ENCODE measurements around the gene RAB37. TPM values are rescaled to one million over a fixed set of nuclear protein-coding genes. Genes with fewer than 3 reads are reported as not detected.

Gene RAB37
- polyA plus RNA-seq, 1 experiment: 0.21 TPM

- Histone ChIP-seq H3K9me3 (ENCODE audit: control insufficient read depth, insufficient read depth, low read length) (no peaks in the 10 kb centered on the region; the same call in 1 of the 2 replicates), H3K4me3 (ENCODE audit: low read depth, low read length) (no peak overlapping the region), H3K27ac (ENCODE audit: low read depth, low read length) (peak overlapping the region; percentile 11), H3K27me3 (ENCODE audit: control insufficient read depth, insufficient read depth, low read length) (no peaks in the 10 kb centered on the region)
- POLR2A ChIA-PET: no interaction called here
- CTCF ChIA-PET: interaction anchor here (0.7 to 1.5 kb wide), 2 partner anchors 23 kb away, joined by 3 to 6 read pairs; no protein-coding TSS in a partner anchor
- DNase-seq (ENCODE audit: low read depth, low spot score): no peak
- no peak for TF ChIP-seq CTCF (IDR thresholded peaks at IDR 0.05; ENCODE audit: low read depth, low read length)
Observed at GRCh38 chr17:74768069-74768762, 31.2 kb downstream of the RAB37 start.

GRCh38 chr17:74768763-74769114, 31.7 kb downstream of the RAB37 start:
- POLR2A ChIA-PET: no interaction called here
- H3K9me3 ChIP-seq (ENCODE audit: control insufficient read depth, insufficient read depth, low read length): no peaks in the 10 kb centered on the region; the same call in 1 of the 2 replicates
- no peak for DNase-seq (ENCODE audit: low read depth, low spot score)
- no peak overlapping the region for H3K4me3 ChIP-seq (ENCODE audit: low read depth, low read length)
- no peaks in the 10 kb centered on the region for H3K27me3 ChIP-seq (ENCODE audit: control insufficient read depth, insufficient read depth, low read length)
- CTCF ChIA-PET: interaction anchor here (1.0 to 6.7 kb wide), 2 partner anchors 13 to 23 kb away, joined by 3 to 75 read pairs; no protein-coding TSS in a partner anchor
- H3K27ac ChIP-seq (ENCODE audit: low read depth, low read length): no peak overlapping the region
- no peak for TF ChIP-seq CTCF (IDR thresholded peaks at IDR 0.05; ENCODE audit: low read depth, low read length)

GRCh38 chr17:74769266-74769855, 32.3 kb downstream of the RAB37 start:
- no peak overlapping the region for H3K4me3 ChIP-seq (ENCODE audit: low read depth, low read length)
- H3K27ac ChIP-seq (ENCODE audit: low read depth, low read length): no peak overlapping the region
- DNase-seq (ENCODE audit: low read depth, low spot score): no peak
- H3K9me3 ChIP-seq (ENCODE audit: control insufficient read depth, insufficient read depth, low read length): no peaks in the 10 kb centered on the region; the same call in 1 of the 2 replicates
- ChIA-PET CTCF (interaction anchor here (0.6 to 6.7 kb wide), 5 partner anchors 14 to 96 kb away, joined by 3 to 75 read pairs (median 3); partner anchors contain the start of gene GRIN2C), POLR2A (no interaction called here)
- TF ChIP-seq CTCF (IDR thresholded peaks at IDR 0.05; ENCODE audit: low read depth, low read length): no peak
- no peaks in the 10 kb centered on the region for H3K27me3 ChIP-seq (ENCODE audit: control insufficient read depth, insufficient read depth, low read length)

GRCh38 chr17:74769856-74770497, 32.9 kb downstream of the RAB37 start:
- TF ChIP-seq CTCF (IDR thresholded peaks at IDR 0.05; ENCODE audit: low read depth, low read length): no peak
- no peak overlapping the region for H3K4me3 ChIP-seq (ENCODE audit: low read depth, low read length)
- no peak overlapping the region for H3K27ac ChIP-seq (ENCODE audit: low read depth, low read length)
- CTCF ChIA-PET: interaction anchor here (0.6 to 6.7 kb wide), 7 partner anchors 14 to 112 kb away, joined by 3 to 75 read pairs (median 6); partner anchors contain the start of gene GRIN2C
- DNase-seq (ENCODE audit: low read depth, low spot score): no peak
- no peaks in the 10 kb centered on the region; the same call in 1 of the 2 replicates for H3K9me3 ChIP-seq (ENCODE audit: control insufficient read depth, insufficient read depth, low read length)
- POLR2A ChIA-PET: no interaction called here
- no peaks in the 10 kb centered on the region for H3K27me3 ChIP-seq (ENCODE audit: control insufficient read depth, insufficient read depth, low read length)
